NCI-H510A treated with DMSO at 0.1 percent for 48 hours (cell line): ENCODE data around the gene TEPSIN.

Experiments
- DNase-seq: peaks from one replicate; lab custom pipeline; 2025; lab: John Stamatoyannopoulos, UW

Gene TEPSIN

GRCh38 chr17:81219476-81220180, 19.2 kb downstream of the TEPSIN start:
- DNase-seq = no peak

DNA sequence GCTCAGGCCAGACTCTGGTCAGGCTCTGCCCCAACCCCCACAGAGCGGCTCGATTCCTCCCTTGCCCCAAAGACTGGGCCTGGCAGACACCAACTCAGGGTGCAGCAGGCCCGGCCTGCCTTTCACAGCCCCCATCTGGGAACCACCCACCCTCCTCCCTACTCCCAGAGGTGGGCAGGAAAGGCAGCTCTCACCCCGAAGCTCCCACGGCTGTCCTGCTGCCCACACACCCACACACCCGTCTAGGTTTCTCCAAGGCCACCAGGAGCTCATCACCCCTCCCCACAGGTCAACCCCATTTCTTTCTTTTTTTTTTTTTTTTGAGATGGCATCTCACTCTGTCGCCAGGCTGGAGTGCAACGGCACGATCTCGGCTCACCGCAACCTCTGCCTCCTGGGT, 19.9 kb downstream of the TEPSIN start:
- DNase-seq = no peak

DNA sequence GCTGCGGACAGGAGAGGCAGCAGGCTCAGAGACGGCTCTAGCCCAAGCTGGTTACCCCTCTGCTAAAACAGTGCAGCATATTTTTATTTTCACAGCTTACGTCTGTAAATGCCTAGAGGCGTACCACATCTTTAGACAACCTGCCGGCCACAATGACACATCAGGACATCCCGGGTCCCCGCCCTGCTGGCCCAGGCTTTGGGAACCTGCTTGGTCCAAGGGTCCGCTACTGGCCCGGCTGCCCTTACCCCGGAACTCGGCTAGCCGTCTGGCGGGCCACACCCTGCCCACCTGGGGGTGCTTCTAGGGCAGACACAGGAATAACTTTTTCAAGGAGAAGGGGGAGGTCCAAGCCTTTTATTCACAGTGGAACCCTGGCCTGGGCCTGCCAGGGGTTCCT, 20.4 kb downstream of the TEPSIN start:
- DNase-seq = no peak

DNA sequence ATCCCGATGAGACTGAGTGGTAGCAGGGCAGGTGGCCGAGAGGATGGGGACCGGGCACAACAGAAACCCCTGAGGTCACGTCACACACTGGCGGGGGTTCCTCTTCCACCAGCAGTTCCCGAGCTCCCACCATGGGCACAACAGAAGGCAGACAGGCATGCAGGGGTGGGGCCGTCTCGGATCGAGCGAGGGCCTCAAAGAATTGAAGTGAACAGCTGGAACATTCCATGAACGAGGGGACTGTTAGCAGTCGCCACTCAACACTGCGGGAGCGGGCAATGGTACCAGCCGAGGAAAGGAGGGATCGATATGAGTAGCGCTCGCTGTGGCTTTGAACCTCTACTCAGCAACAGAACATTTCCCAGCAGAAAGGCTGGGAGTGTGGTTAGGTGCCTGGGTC, 21.4 kb downstream of the TEPSIN start:
- no peak for DNase-seq

DNA sequence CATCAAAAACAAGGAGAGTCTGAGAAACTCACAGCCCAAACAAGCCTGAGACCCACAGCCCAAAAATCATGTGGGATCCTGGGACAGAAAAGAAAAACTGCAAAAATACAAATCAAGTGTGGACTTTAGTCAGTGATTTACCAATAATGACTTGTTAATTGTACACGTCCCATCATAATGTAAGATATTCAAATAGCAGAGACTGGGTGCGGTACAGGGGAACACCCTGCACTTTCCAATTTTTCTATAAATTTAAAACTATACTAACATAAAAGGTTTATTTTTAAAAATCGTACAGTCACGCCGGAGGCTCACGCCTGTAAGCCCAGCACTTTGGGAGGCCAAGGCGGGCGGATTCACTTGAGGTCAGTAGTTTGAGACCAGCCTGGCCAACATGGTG, 24.9 kb downstream of the TEPSIN start:
- DNase-seq = no peak

GRCh38 chr17:81212365-81212764, 26.5 kb downstream of the TEPSIN start:
- no peak for DNase-seq

- DNase-seq = no peak
These were observed 28.0 kb downstream of the TEPSIN start for GRCh38 chr17:81210868-81211267.

- DNase-seq = no peak
These were observed 28.4 kb downstream of the TEPSIN start for GRCh38 chr17:81210466-81210865.

GRCh38 chr17:81209141-81209540, 29.7 kb downstream of the TEPSIN start:
- no peak for DNase-seq

DNA sequence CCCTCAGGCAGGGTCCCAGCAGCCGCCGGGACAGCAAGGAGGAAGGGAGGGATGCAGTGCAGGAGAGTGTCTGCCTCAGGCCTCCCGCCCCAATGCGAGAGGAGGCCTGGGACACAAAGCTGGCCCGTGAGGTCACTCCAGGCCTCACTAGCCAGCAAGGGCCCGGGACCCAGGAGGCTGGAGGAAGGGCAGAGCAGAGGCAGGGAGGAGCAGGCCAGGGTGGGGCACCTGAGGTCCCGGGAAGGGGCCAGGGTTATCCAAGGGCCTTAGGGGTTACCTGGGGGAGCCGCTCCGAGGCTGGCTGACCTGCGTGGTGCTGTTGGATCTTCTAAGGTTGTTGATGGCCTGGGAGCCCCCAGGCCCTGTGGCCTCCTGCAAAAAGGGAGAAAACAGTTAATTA, 30.2 kb downstream of the TEPSIN start:
- DNase-seq = no peak

GRCh38 chr17:81207610-81208581, 31.0 kb downstream of the TEPSIN start:
- no peak for DNase-seq

GRCh38 chr17:81206657-81207056, 32.2 kb downstream of the TEPSIN start:
- no peak for DNase-seq

DNA sequence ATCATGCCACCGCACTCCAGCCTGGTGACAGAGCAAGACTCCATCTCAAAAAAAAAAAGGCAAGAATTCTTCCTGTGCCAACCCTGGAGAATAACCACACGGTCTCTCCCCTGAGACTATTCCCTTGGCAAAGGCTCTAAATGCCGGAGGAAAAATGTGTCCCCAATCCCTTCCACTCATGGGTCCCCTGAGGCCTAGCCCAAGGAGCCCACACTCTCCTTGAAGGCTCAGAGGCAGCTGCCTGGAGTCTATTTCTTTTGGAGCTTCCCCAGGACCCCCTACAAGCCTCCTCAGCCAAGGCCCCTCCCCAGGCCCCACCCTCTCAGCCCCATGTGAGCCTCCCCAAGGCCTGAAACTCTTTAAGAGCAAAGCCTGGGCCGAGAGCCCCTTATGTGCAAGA, 32.7 kb downstream of the TEPSIN start:
- no peak for DNase-seq

GRCh38 chr17:81204578-81204977, 34.3 kb downstream of the TEPSIN start:
- no peak for DNase-seq

DNA sequence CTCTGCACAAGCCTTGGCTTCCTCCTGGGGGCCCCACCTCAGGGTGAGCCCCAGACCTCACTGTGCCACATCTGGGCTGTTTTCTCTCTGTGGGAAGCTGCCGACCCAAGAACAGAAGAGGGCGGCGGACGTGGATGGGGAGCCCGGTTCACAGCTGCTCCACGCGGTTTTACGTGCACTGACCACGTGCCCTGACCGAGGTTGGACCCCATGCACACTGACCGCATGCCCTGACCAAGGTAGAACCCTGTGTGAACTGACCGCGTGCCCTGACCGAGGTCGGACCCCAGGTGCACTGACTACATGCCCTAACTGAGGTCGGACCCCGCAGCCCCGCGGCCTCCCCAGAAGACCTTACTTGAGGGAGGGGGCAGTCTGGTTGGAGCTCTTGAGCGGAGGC, 35.7 kb downstream of the TEPSIN start:
- no peak for DNase-seq

DNA sequence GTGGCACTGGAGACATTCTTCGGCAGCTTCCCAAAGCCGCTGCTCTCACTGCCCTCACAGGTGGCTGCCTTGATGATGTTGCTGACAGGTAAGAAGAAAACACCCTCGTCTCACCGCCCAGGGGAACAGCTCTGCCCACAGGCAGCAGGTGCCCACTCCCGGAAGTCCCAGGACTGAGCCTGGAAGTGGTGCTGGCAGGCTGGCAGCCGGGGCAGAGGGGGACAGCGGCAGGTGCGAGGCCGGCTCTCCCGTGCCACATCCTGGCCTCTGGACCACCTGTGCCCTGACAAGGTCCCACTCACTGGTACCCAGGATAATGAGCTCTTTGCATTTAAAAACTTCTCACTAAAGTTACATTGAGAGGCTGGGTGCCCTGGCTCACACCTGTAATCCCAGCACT, 36.5 kb downstream of the TEPSIN start:
- no peak for DNase-seq

DNA sequence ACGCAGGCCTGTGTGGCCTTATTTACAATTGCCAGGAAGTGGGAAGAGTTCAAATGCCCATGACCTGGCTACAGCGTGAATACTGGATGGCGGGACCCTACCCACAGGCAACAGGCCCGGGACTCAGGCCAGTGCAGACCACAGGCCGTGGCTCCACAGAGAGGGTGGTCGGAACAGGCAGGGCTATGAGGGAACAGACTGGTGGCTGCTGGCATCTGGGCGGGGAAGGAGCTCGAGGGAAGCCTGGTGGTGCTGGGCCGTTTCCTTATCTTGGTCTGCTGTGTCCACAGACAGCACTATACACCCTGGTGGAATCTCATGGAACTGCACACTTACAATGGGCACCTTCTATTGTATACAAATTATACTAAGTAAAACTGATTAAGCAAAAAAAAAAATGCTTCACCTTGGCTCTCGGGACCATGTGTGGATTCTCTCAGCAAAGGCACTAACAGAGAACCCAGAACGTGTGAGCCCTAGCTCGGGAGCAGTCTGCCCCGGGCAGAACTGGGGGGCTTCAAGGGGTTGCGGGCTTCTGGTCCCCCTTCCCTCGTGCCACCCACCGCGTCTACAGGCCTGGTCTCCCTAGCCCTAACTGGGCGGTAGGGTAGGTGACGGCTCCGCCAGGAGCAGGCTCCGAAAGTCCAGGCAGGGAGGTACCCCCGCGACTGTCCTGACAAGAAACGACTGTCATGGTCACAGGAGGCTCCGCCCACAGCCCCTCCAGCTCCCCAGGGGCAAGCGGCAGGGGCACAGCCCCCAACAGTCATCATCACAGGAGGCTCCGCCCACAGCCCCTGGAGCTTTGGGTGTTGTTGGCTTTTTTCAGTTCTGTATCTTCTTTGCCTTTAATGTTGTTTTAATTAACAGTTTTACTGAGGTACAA, 37.9 kb downstream of the TEPSIN start:
- peak; percentile 21 for DNase-seq

DNA sequence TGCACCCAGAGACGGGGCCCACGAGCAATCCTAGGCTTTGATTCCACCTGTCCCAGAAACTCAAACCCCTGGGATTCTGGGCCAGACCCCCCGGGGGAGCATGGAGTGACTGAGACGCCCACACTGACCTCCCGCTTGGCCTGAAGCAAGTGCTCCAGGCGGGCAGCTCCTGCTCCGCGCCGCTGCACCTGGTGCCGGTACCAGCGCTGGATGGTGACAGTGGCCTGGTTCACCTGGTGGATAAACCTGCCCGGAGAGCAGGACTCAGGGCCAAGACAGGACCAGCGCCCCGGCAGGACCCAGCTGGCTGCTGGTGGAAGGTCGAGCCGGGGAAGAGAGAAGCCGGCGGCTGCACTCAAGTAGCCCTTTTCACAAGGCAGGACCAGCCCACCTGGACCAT, 38.7 kb downstream of the TEPSIN start:
- no peak for DNase-seq

DNA sequence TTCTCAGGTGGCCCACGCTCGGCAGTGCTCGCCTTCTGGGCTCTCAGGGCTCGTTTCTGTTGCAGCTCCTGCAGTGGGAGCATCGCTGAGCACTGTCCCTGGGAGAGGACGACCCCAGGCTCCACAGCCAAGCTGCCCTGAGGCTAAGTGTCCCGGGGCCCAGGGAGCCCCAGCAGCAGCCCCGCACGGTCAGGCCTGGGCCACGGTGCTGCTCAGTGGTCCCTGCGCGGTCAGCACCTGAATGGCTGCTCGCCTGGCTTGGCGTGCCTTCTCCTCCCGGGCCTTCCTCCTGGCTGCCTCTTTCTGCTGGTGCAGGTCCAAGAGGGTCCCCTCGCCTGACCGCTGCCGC, 39.4 kb downstream of the TEPSIN start:
- DNase-seq = no peak

GRCh38 chr17:81198826-81199481, 39.9 kb downstream of the TEPSIN start:
- DNase-seq = no peak

DNA sequence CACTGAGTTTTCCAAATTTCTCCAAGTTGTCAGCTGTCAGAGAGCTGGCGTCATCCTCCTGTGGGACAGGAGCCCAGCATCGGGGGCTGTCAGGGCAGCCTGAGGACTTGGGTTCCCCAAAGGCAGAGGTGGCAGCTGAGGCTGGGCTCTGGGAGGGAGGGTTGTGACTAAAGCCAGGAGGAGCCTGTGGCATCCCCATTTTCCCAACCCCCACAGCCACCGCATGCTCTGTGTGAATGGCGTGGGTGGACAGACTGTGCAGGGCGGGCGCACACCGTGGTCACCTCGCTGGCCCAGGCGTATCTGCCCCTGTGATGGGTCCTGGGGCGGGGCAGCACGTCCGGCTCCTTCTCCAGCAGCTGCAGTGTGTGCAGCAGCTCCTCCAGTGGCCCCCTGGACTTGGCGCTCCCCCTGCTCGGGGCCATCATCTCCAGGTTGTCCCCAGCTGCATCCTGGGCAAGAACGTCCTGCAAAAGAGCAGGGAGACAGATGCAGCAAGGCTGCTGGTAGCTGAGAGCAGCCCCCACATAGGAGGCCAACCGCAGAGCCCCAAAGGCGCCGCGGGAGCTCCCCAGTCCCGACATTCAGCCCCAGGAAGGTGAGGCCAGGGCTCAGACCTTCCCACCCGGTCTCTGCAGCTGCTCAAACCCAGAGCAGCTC, 40.9 kb downstream of the TEPSIN start:
- no peak for DNase-seq
